ENCODE measurements around the gene TMEM253. TPM values are rescaled to one million over a fixed set of nuclear protein-coding genes. Genes with fewer than 3 reads are reported as not detected.

Gene TMEM253
- total RNA-seq, 1 donor from 2014 or later: 1.4 TPM

GRCh38 chr14:21133901-21134300, 33.0 kb downstream of the TMEM253 start:
- no peak overlapping the region for H2AFZ ChIP-seq (ENCODE audit: low read depth, low read length)
- H3K27ac Mint-ChIP-seq (ENCODE audit: unreplicated experiment): no peak overlapping the region

GRCh38 chr14:21136024-21136423, 35.2 kb downstream of the TMEM253 start:
- Mint-ChIP-seq H3K4me1 (ENCODE audit: low read depth, unreplicated experiment) (no peaks in the 10 kb centered on the region), H3K27me3 (ENCODE audit: low read depth, unreplicated experiment) (no peaks in the 10 kb centered on the region), H3K36me3 (ENCODE audit: low read depth, unreplicated experiment) (no peaks in the 10 kb centered on the region), H3K4me3 (ENCODE audit: unreplicated experiment) (no peak overlapping the region), H3K9me3 (ENCODE audit: unreplicated experiment) (no peaks in the 10 kb centered on the region), H3K27ac (ENCODE audit: unreplicated experiment) (no peak overlapping the region)
- no peaks in the 10 kb centered on the region for H3K4me1 ChIP-seq (ENCODE audit: insufficient read depth, low read length)
- H3K27ac ChIP-seq (ENCODE audit: low read depth, low read length): no peak overlapping the region
- TF ChIP-seq EZH2 (IDR thresholded peaks at IDR 0.05; ENCODE audit: insufficient read depth, low read length): no peak
- TF ChIP-seq CTCF (IDR thresholded peaks at IDR 0.05; ENCODE audit: insufficient read depth, low read depth, low read length): peak; percentile 70
- FAIRE-seq: no peak
- peak; percentile 10 for DNase-seq (ENCODE audit: low read depth)
- no peak overlapping the region for H3K9ac ChIP-seq (ENCODE audit: low read length)
- no peaks in the 10 kb centered on the region for H3K9me3 ChIP-seq (ENCODE audit: insufficient read depth, low read depth, low read length)
- H3K36me3 ChIP-seq (ENCODE audit: insufficient read depth, low read length): no peaks in the 10 kb centered on the region
- no peaks in the 10 kb centered on the region for H3K27me3 ChIP-seq (ENCODE audit: insufficient read depth, low read length)
- no peak overlapping the region for H3K4me2 ChIP-seq (ENCODE audit: low read length)
- H4K20me1 ChIP-seq (ENCODE audit: insufficient read depth, low read length): no peaks in the 10 kb centered on the region
- no peak overlapping the region for H3K4me3 ChIP-seq (ENCODE audit: insufficient read depth, low read depth, low read length)
- no peaks in the 10 kb centered on the region for H3K79me2 ChIP-seq (ENCODE audit: insufficient read depth, low read length)
- H2AFZ ChIP-seq (ENCODE audit: low read depth, low read length): no peak overlapping the region

More at GRCh38 chr14:21133901-21134300, 33.0 kb downstream of the TMEM253 start:
- no peaks in the 10 kb centered on the region for H3K36me3 ChIP-seq (ENCODE audit: insufficient read depth, low read length)
- no peak overlapping the region for H3K4me3 ChIP-seq (ENCODE audit: insufficient read depth, low read depth, low read length)
- no peak overlapping the region for H3K4me2 ChIP-seq (ENCODE audit: low read length)
- Mint-ChIP-seq H3K27me3 (ENCODE audit: low read depth, unreplicated experiment) (no peaks in the 10 kb centered on the region), H3K9me3 (ENCODE audit: unreplicated experiment) (no peaks in the 10 kb centered on the region), H3K4me1 (ENCODE audit: low read depth, unreplicated experiment) (no peaks in the 10 kb centered on the region), H3K36me3 (ENCODE audit: low read depth, unreplicated experiment) (no peaks in the 10 kb centered on the region), H3K4me3 (ENCODE audit: unreplicated experiment) (no peak overlapping the region)
- no peak overlapping the region for H3K27ac ChIP-seq (ENCODE audit: low read depth, low read length)
- no peak for FAIRE-seq
- TF ChIP-seq EZH2 (IDR thresholded peaks at IDR 0.05; ENCODE audit: insufficient read depth, low read length): no peak
- TF ChIP-seq CTCF (IDR thresholded peaks at IDR 0.05; ENCODE audit: insufficient read depth, low read depth, low read length): no peak
- DNase-seq (ENCODE audit: low read depth): no peak
- H4K20me1 ChIP-seq (ENCODE audit: insufficient read depth, low read length): no peaks in the 10 kb centered on the region
- H3K9me3 ChIP-seq (ENCODE audit: insufficient read depth, low read depth, low read length): no peaks in the 10 kb centered on the region
- no peak overlapping the region for H3K9ac ChIP-seq (ENCODE audit: low read length)
- no peaks in the 10 kb centered on the region for H3K27me3 ChIP-seq (ENCODE audit: insufficient read depth, low read length)
- no peaks in the 10 kb centered on the region for H3K4me1 ChIP-seq (ENCODE audit: insufficient read depth, low read length)
- H3K79me2 ChIP-seq (ENCODE audit: insufficient read depth, low read length): no peaks in the 10 kb centered on the region

- Mint-ChIP-seq H3K4me3 (ENCODE audit: unreplicated experiment) (no peak overlapping the region), H3K9me3 (ENCODE audit: unreplicated experiment) (peaks cover 17% of the 10 kb centered on the region), H3K4me1 (ENCODE audit: low read depth, unreplicated experiment) (no peaks in the 10 kb centered on the region), H3K36me3 (ENCODE audit: low read depth, unreplicated experiment) (no peaks in the 10 kb centered on the region), H3K27me3 (ENCODE audit: low read depth, unreplicated experiment) (no peaks in the 10 kb centered on the region), H3K27ac (ENCODE audit: unreplicated experiment) (no peak overlapping the region)
- no peaks in the 10 kb centered on the region for H3K9me3 ChIP-seq (ENCODE audit: insufficient read depth, low read depth, low read length)
- no peak overlapping the region for H3K4me2 ChIP-seq (ENCODE audit: low read length)
- H3K4me1 ChIP-seq (ENCODE audit: insufficient read depth, low read length): no peaks in the 10 kb centered on the region
- H3K9ac ChIP-seq (ENCODE audit: low read length): no peak overlapping the region
- no peaks in the 10 kb centered on the region for H3K36me3 ChIP-seq (ENCODE audit: insufficient read depth, low read length)
- FAIRE-seq (no peak), DNase-seq (ENCODE audit: low read depth) (no peak)
- H4K20me1 ChIP-seq (ENCODE audit: insufficient read depth, low read length): no peaks in the 10 kb centered on the region
- no peak overlapping the region for H3K4me3 ChIP-seq (ENCODE audit: insufficient read depth, low read depth, low read length)
- no peaks in the 10 kb centered on the region for H3K27me3 ChIP-seq (ENCODE audit: insufficient read depth, low read length)
- TF ChIP-seq CTCF (IDR thresholded peaks at IDR 0.05; ENCODE audit: insufficient read depth, low read depth, low read length): no peak
- TF ChIP-seq EZH2 (IDR thresholded peaks at IDR 0.05; ENCODE audit: insufficient read depth, low read length): no peak
- no peak overlapping the region for H3K27ac ChIP-seq (ENCODE audit: low read depth, low read length)
- no peaks in the 10 kb centered on the region for H3K79me2 ChIP-seq (ENCODE audit: insufficient read depth, low read length)
- H2AFZ ChIP-seq (ENCODE audit: low read depth, low read length): no peak overlapping the region
Observed at GRCh38 chr14:21142357-21142756, 41.5 kb downstream of the TMEM253 start.

Measured in astrocyte (in vitro differentiated cells and primary cell).